Effector CD4-positive, alpha-beta T cell (primary cell): ENCODE results near the gene SLC35G6. TPM values are rescaled to one million over a fixed set of nuclear protein-coding genes. Genes with fewer than 3 reads are reported as not detected.
"Not testable (repeated sequence)": the region's sequence is repeated elsewhere in the genome, so short reads cannot be mapped to it uniquely, and the experiment has no call there.

Source experiments
- DNase-seq: peaks from one replicate; pipeline ENCODE4 v3.0.0-alpha.2; 2020
- total RNA-seq: gene quantifications from one replicate; lab custom pipeline; 2026; lab: John Stamatoyannopoulos, UW

SLC35G6 gene
- total RNA-seq, result not detected

DNA sequence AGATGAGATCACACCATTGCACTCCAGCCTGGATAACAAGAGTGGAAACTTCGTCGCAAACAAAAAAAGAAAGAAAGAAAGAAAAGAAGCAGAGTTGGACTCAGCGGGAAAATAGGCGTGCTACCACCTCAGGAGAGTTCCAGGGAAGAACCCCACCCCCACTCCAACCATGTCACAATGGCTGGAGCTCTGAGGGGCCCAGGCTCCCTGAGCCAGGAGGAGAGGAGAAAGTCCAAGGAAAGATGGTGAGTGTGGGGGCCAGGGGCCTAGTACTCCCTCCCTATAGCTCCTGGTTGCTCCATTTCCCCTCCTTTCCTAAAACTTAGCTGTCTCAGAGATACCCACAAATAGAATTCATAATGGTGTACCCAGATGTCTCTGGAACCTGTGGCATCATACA, at the start of gene SLC35G6:
SLC35G6 (plus strand) TSS at position 172 of the 400 bp plus-strand sequence; CDS start at position 243, 71 bp downstream.
- DNase-seq, result not testable (repeated sequence)

- DNase-seq, result no peak
Measured at GRCh38 chr17:7432296-7432695, 49.0 kb upstream of the SLC35G6 start.

DNA sequence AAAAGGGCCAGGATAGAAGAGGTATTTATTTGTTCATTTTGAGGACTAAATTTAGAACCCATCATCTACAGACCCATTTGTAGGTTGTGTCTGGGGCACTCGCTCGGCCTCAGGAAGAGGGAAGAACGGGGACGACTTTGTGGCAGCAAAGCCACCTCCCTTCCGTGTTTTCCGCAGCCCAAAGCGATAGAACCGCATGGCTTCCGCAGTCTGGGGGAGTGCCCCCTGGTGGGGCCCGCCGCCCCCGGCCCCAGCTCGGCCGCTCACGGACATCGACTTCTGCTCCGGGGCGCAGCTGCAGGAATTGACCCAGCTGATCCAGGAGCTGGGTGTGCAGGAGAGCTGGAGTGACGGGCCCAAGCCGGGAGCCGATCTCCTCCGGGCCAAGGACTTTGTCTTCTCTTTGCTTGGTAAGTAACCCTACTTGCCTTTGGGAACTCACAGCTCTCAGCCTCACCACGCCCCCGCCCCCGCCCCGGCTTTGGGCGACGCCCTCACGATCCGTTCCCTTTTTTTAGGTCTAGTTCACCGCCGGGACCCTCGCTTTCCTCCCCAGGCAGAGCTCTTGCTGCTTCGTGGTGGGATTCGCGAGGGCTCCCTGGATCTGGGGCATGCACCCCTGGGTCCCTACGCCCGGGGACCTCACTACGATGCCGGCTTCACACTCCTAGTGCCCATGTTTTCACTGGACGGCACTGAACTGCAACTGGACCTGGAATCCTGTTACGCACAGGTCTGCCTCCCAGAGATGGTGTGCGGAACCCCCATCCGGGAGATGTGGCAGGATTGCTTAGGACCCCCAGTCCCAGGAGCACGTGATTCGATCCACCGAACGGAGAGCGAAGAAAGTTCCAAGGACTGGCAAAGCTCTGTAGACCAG, 45.3 kb upstream of the SLC35G6 start:
- peak; percentile 36 for DNase-seq

GRCh38 chr17:7436556-7437368, 44.5 kb upstream of the SLC35G6 start:
- DNase-seq, result peak; percentile 68

DNA sequence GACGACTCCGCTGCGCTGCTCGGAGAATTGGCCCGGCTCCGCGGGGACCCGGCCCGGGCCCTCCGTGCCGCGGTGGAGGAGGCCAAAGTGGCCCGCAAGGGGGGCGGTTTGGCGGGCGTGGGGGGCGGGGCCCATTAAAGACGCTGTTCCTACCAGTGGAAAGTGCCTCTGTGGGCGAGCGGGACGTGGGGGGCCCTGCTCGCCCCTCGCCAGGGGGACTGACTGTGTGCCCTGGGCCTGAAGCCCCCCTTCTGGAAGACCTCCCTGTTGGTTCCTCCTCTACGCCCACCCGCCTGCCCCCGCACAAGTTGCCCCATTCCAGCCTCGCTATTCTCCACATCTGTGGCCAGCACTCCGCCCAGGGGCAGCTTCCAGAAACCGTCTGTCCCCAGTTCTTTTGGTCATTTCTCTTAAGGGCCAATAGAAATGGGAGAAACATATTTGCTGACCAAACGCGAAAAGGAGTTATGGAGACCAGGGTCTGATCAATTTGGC, 43.8 kb upstream of the SLC35G6 start:
- no peak for DNase-seq

DNA sequence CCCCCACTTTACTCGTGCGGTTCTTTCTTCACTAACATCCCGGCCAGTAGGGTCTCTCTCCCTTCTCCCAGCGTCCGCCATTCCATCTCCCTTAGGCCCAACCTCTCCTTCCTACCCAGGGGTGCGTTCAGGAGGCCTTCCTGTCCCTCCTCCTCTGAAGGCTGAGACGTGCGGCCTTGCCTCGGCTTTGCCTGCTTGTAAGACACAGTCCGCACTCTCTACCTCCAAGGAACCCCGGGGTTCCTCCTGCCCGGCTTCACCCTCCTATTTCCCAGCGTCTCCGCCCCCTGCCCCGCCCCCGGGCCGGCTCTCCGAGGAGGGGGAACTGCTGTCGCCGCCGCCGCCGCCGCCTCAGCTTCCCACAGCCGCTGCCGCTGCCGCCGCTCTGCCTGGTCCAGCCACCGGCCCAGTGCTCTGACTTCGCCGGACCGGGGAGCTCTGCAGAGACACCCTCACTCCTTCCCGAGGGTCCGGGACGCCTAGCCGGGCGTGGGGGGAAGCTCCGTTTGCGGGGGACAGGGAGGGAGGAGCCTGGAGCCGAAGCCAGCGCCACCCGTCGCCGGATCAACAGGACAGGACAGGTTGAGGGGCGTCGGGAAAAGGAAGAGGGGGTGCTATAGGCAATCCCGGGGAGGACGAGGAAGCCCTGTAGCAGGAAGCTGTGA, 43.2 kb upstream of the SLC35G6 start:
- DNase-seq, result peak; percentile 27

GRCh38 chr17:7438656-7439460, 42.4 kb upstream of the SLC35G6 start:
- no peak for DNase-seq

DNA sequence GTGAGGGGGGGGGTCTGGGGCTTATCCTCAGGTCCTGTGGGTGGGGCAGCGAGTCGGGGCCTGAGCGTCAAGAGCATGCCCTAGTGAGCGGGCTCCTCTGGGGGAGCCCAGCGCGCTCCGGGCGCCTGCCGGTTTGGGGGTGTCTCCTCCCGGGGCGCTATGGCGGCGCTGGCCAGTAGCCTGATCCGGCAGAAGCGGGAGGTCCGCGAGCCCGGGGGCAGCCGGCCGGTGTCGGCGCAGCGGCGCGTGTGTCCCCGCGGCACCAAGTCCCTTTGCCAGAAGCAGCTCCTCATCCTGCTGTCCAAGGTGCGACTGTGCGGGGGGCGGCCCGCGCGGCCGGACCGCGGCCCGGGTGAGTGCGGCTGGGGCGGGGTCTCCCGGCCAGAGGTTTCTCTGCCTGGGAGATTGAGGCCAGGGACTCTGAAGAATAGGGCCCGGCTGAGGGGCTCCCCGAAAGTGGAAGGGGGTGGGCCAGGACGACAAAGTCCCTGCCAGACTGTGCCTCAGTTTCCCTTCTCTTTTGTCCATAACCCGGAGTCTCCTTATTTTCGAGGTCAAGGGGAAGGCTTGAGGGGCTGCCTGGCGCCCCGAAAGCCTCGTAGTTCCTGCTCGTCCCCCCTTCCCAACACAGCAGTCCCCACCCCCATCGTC, 41.7 kb upstream of the SLC35G6 start, which contains the start of gene FGF11:
FGF11 (plus strand) TSS at position 51 of the 651 bp plus-strand sequence; CDS start at position 160, 109 bp downstream.
- no peak for DNase-seq

DNA sequence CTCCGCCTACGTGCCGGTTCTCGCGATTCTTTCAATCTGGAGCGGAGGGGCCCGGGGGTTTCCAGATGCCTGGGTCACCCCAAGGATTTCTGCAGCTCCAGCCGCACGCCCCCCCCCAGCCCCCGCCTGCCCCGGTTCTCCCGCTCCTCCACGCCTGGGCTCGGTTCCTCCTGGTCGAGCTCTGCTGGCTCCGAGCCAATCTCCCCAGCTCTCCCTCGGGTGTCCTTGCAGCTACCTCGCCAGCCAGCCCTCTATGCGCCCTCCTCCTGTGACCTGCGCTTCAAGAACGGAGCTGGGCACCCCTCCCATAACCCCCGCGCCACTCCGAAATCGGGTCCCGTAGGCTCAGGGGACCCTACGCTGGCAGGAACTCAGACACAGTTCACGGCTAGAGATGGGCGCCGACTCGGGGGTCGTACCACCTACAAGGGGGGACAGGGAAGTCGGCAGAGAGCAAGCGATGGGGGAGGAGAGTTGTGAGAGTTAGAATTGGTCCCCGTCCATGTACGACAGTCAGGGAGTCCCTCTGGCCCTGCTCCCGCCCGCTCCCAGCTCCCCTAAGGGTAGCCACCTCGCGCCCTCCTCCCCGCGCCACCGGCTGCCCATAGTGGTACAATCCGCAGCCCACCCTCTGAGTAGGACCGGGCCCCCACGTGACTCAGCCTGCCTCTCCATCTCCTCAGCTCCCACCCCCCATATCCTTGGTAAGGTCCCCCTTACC, 41.0 kb upstream of the SLC35G6 start:
- no peak for DNase-seq

DNA sequence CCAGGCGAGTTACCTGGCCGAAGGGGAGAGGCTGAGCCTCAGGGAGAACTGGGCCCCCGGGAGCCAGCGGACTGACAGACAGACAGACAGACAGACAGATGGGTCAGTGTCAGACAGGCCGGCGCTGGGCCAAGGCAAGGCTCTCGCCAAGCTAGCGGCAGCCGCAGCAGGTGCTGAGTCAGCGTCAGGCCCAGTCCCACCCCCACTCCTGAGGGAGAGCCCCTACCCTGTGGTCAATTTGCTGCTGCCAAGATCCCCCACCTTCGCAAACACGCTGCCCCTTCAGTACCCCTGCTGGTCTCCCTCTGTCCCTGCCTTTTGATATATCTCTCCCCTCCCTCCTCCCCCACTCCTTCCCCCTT, 40.4 kb upstream of the SLC35G6 start:
- no peak for DNase-seq

DNA sequence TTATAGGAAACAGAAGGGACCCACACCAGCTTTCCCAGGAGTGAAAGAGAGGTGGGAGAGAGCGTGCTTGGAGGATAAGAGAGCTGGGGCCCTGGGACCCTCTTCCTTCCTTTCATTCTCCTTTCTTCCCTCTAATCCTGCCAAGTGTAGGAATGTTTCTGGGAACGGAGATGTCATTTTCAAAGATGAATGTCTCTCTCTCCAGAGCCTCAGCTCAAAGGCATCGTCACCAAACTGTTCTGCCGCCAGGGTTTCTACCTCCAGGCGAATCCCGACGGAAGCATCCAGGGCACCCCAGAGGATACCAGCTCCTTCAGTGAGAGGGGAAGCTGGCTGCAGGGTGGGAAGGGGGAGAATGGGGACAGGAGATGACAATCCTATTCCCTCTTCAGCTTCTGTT, 40.0 kb upstream of the SLC35G6 start:
- DNase-seq, result no peak

- no peak for DNase-seq
Measured at GRCh38 chr17:7442142-7442541, 39.1 kb upstream of the SLC35G6 start.

- DNase-seq, result no peak
Measured at GRCh38 chr17:7443499-7444485, 37.5 kb upstream of the SLC35G6 start.

DNA sequence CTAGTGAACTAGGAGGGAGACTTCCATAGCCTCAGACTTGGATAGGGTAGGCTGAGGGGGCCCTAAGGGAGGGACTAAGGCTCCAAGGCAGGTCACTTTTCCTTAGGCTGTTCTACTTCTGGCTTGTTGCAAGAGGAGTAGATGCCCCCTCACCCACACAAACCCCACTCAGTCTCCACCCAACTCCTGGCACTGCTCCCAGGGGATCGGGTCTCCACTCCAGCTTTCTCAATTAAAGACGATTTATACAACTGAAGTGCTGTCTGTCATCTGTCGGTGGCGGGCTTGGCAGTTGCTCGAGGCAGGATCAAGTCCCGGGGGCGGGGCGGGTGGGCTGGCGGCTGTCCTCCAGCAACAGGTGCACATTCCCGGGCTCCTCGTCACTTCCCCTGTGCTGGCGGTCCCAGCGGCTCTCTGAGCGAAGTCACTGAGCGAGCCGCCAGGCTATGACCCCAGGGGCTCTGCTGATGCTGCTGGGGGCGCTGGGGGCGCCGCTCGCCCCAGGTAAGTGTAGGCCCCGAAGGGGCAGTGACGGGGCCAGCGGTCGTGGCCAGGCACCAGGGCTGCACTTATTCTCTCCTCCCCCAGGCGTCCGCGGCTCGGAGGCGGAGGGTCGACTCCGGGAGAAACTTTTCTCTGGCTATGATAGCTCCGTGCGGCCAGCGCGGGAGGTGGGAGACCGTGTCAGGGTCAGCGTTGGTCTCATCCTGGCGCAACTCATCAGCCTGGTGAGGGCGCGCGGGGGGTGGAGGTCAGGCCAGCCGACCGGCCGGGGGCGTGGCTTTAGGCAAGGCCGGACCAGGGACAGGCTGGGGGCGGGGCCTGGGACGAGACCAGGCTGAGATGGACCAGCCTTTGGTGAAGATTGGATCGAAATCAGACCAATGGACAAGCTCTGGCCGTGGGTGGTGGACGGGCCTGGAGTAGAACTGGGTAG, 36.3 kb upstream of the SLC35G6 start, which contains the start of gene CHRNB1:
CHRNB1 (plus strand) TSS at position 380 of the 937 bp plus-strand sequence; CDS start at position 447, 67 bp downstream.
- no peak for DNase-seq

DNA sequence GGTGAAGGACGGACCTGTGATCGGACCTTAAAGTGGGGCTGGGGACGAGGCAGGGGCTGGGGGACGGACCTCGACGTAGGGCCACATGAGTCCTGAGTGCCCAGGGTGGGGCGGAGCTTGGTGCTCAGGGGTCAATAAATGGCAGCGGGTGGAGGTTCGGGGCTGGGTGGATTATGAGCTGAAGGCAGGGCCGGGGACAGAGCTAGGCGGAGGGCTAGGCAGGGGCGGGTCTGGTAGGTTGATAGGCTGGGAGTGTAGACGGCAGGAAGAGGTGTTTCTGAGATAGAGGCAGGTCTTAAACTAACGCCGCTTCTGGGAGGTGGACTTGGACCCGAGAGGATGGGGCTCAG, 35.7 kb upstream of the SLC35G6 start:
- no peak for DNase-seq

GRCh38 chr17:7448461-7448860, 32.8 kb upstream of the SLC35G6 start:
- no peak for DNase-seq

DNA sequence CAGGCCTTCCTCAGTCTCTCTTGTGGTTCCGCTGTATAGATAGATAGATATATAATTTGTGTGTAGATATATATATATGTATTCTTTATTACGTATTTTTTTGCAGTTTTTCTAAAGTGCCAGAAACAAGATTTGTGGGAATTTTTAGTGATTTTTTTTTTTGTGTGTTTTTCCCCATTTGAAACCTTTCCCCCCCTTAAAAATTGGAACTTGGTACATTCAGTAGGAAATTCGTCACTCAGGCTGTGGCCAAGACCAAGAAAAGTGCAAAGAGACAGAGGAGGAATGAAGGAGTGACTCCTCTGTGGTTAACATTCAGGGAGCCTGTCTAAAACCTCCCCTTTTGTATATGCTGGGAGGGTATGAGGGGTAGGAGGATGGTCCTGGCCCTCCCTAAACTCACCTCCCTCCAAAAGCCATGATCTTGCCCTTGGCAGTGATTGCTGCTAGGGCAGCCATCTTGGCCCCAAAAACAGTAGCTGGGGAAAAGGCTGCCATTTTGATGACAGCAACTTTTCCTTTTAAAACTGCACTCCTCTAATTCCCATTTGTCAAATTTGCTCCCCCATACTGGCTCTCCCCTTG, 21.2 kb upstream of the SLC35G6 start:
- no peak for DNase-seq
